ENCODE measurements around the gene SORBS2.
"Not testable (repeated sequence)": the region's sequence is repeated elsewhere in the genome, so short reads cannot be mapped to it uniquely, and the experiment has no call there.

SORBS2 gene

DNA sequence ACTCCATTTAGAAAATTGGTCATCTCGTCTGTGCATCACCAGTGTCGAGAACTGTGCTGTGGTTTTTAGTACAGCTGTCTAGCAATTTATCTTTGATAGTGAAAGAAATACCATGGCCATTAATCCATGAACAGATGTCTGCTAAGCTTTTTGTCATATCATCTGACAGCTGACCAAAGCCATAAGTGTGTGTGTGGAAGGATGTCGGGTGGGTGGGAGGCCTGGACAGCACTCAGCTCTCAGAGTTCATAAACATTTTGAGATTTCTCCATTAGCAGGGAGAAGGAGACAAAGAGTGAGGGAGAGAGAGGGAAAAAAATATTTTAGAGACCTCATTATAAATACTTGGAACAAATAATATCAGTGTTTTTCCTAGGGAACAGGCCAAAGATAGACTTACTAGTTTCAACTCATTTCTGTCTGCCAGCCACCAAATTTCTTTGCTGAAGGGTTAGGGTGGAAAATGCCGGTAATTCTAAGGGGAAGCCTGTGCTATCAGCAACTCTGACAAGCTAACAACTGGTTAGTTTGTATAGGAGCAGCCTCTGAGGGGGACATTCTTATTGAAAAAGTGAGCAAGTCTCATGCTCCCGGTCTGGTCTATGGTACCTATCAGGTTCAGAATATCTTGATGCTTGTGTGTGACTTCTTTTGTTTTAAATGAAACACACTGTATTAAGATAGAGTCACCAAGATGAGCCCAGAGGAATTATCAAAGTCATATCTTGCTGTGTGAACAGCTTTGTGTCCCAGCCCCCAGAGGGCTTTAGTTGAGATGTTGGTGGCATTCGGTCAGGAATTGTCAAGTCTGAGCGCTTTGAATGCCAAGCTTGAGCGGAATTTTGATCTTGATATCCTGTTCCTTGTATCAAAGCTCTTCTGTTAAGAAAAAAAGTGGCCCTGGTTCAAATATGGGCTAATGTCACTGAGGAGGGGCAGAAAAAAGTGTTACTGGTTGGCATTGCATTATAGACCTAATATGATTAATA lies 234.7 kb downstream of the SORBS2 start:
- H3K4me1 Mint-ChIP-seq (ENCODE audit: low read depth) = no peaks in the 10 kb centered on the region
- H3K4me3 Mint-ChIP-seq = no peak overlapping the region
- no peaks in the 10 kb centered on the region for H3K9me3 Mint-ChIP-seq (ENCODE audit: low read depth)
- H3K36me3 Mint-ChIP-seq = no peaks in the 10 kb centered on the region
- H3K27me3 Mint-ChIP-seq = peaks cover 12% of the 10 kb centered on the region
- H3K27ac Mint-ChIP-seq = no peak overlapping the region

DNA sequence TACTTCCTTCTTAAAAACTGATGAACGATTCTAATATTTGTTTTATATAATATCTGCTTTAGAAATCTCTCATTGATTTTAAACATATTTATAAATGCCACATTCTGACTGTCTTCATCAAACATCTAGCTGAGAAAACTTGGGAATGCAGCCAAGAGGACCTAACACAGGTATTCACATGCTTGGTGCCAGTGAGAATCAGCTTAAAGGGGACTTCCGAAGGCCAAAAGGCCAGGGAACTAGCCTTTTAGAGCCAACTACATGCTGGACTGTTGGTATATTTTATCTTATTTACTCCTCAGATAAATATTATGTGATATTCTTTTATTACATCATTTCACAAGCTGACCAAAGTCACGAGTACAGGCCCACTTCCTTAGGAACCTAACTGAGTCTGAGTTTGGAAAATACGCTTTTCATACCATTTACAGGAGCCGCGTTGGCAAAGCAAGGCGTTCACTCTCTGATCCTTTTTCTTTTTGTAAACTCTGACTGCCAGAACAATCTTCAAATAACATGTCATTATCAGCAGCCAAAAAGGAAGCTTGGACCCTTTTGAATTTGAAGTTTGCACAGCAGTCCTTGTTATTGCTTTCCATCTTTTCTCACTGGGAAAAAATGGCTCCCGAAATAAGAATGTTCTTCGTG lies 235.6 kb downstream of the SORBS2 start:
- Mint-ChIP-seq H3K27ac (no peak overlapping the region), H3K27me3 (peaks cover 9% of the 10 kb centered on the region), H3K9me3 (ENCODE audit: low read depth) (no peaks in the 10 kb centered on the region), H3K4me1 (ENCODE audit: low read depth) (no peaks in the 10 kb centered on the region), H3K4me3 (no peak overlapping the region), H3K36me3 (no peaks in the 10 kb centered on the region)

DNA sequence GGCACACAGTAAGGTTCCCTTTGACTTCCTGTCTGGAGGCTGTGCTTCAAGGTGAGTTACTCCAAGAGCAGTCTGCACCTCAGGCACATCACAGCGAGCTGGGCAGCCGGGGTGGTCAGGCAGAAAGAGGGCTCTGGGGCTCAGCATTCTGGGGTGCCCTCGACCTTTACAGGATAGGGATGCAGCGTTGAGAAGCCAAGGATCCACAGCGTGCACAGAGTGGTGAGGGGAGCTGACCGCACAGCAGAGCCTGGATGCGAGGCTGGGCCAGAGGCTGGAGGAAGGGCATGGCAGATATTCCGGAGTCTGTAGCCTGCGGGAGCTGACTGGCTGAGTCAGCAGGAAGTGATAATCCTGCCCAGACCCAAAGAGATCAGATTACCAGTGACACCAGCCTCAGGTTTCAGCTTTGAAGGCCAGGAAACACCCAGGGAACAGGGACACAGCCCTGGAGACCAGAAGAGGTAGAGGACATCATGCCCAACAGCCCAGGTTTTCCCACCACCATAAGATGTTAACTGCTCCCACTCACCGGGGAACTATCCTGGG lies 238.3 kb downstream of the SORBS2 start:
- H3K4me1 Mint-ChIP-seq (ENCODE audit: low read depth) = no peaks in the 10 kb centered on the region
- no peaks in the 10 kb centered on the region for H3K36me3 Mint-ChIP-seq
- no peak overlapping the region for H3K27ac Mint-ChIP-seq
- peaks cover 9% of the 10 kb centered on the region for H3K27me3 Mint-ChIP-seq
- H3K4me3 Mint-ChIP-seq = no peak overlapping the region
- H3K9me3 Mint-ChIP-seq (ENCODE audit: low read depth) = no peaks in the 10 kb centered on the region

DNA sequence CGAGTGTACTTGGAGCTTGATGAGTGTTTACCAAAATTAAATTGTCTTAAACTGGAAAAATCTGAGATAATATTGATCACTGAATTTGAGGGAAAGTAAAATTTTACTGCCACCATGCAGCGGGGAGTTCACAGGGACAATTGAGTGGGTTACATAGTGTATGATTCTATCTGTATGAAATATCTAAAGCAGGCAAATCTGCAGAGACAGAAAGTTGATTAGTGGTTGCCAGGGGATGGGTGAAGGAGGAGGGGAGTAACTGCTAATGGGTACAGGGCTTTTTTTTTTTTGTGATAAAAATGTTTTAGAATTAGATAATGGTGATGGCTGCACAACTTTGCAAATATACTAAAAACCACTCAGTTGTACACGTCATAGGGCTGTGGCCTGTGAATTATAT lies 241.3 kb downstream of the SORBS2 start:
- Mint-ChIP-seq H3K4me1 (ENCODE audit: low read depth) (no peaks in the 10 kb centered on the region), H3K4me3 (no peak overlapping the region), H3K27ac (no peak overlapping the region), H3K27me3 (peaks cover 6% of the 10 kb centered on the region), H3K36me3 (no peaks in the 10 kb centered on the region), H3K9me3 (ENCODE audit: low read depth) (peaks cover 2% of the 10 kb centered on the region)

DNA sequence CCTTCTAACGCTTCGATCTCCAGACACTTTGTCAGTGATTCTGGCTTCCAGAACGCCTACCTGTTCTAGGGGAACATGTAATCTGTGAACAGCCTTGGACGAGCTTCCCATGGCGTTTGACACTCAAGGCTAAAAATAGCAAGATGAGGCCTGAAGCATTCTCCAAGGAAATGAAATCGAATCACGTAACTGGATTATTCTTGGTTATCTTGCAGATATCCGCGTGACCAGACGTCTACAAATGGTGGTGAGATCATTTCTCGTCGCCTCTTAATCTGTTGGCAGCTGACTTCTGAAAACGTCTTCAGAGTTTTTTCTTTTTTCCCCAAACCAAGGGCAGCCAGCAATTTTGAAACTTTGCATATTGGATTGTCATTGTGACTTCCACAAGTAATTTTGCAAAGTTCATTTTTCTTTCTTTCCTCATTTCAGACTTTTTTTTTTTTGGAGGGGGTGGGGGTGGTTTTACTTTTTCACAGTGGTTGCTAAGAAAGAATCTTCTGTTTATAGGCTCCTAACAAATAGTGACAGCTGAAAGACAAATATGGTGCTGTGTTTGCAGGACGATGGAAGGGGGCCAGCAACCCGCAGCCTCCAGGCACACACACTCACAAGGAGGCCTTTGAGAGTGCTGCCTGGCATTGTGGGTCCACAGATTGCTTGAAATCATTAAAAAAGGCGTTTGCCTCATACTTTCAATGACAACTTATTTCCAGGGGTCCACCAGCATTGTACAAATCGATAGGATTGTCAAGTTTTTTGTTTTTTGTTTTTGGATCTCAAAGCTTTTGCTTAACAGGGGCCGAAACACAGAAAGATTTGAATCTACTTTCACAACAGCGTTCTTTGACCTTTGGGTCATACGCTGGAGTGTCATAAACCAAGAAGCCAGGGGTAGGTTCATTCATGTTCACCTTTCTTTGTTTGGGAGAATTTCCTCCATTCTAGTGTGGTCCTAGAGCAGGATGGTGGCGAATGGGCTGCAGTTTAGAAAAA lies 244.3 kb downstream of the SORBS2 start:
- Mint-ChIP-seq H3K27ac (no peak overlapping the region), H3K27me3 (no peaks in the 10 kb centered on the region), H3K4me1 (ENCODE audit: low read depth) (no peaks in the 10 kb centered on the region)

DNA sequence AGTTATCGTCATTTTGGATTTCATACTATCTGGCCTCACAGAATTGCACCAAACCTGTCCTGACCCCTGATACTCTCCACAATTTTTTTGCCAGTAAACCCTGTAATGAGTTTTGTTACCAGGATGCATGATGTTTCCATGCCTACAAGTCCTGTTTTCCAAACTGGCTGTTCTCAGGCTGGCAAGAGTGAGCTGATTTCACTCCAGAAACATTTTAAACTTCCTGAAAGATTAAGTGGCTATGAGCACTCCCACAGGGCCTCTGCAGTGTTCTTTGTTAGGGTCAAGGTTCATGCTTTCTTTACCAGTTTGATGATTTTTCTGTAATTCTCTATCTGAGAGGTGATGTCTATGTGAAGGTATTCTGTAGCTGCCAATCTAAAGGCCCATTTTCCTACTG lies 245.0 kb downstream of the SORBS2 start:
- Mint-ChIP-seq H3K27ac (no peak overlapping the region), H3K27me3 (no peaks in the 10 kb centered on the region), H3K4me3 (no peak overlapping the region), H3K36me3 (no peaks in the 10 kb centered on the region), H3K4me1 (ENCODE audit: low read depth) (no peaks in the 10 kb centered on the region), H3K9me3 (ENCODE audit: low read depth) (peaks cover 3% of the 10 kb centered on the region)

More for the DNA sequence above, 244.3 kb downstream of the SORBS2 start:
- H3K36me3 Mint-ChIP-seq = no peaks in the 10 kb centered on the region
- H3K9me3 Mint-ChIP-seq (ENCODE audit: low read depth) = peaks cover 3% of the 10 kb centered on the region
- no peak overlapping the region for H3K4me3 Mint-ChIP-seq

DNA sequence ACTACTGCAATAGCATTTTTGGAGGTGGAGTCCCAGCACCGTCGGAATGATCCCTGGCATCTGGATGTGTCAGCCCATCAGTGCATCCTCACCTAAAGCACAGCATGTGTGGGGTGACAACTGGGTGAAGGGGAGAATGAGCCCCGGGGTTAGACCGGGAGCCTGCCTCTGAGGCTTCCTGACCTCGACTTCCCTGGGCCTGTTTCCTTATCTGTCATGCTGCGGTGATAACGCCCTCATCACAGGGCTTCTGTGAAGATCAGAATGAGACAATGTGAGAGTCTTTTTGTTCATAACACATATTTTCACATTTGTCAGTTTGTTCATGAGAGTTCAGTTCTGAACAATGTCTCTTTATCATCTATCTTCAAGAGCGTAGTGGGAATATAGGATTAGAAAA lies 245.6 kb downstream of the SORBS2 start:
- Mint-ChIP-seq H3K9me3 (ENCODE audit: low read depth) (peaks cover 3% of the 10 kb centered on the region), H3K4me1 (ENCODE audit: low read depth) (no peaks in the 10 kb centered on the region), H3K27ac (no peak overlapping the region), H3K27me3 (peaks cover 4% of the 10 kb centered on the region), H3K4me3 (no peak overlapping the region), H3K36me3 (no peaks in the 10 kb centered on the region)

DNA sequence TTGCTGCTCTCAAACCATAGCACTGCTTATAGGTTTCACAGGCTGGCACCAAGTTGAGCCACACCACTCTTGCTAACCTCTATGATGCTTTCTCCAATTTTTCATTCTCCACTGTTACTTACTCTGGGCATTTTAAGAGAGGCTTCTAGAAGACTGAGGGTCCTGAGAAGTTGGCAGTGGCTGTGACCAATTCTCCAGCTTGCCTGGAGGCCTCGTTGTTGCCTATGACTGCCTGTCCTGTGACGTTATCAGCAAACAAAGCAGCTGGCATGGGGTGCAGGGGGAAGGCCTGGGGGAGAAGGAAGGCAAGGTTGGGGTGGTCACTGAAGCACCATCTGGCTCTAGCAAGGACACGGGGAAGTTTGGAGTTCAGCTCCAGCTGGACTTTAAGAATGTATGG lies 246.3 kb downstream of the SORBS2 start:
- H3K36me3 Mint-ChIP-seq = no peaks in the 10 kb centered on the region
- peaks cover 3% of the 10 kb centered on the region for H3K9me3 Mint-ChIP-seq (ENCODE audit: low read depth)
- H3K27ac Mint-ChIP-seq = no peak overlapping the region
- H3K4me1 Mint-ChIP-seq (ENCODE audit: low read depth) = no peaks in the 10 kb centered on the region
- no peak overlapping the region for H3K4me3 Mint-ChIP-seq
- peaks cover 4% of the 10 kb centered on the region for H3K27me3 Mint-ChIP-seq

DNA sequence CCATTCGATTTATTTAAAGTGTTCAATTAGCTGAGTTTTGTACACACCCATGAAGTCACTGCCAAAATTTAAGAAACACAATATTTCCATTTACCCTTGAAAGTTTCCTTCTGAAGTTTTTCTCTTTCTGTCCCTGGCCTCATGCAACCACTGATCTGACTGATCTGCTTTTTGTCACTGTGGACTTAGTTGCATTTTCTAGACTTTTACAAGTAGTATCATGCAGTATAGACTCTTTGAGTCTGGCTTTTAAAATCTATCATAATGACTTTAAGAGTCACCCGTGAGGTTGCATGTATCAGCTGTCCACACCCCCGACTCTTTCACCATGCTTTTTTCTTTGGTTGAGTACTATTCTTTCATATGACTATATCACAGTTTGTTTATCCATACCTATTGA lies 247.6 kb downstream of the SORBS2 start:
- H3K9me3 Mint-ChIP-seq (ENCODE audit: low read depth) = peaks cover 3% of the 10 kb centered on the region
- peaks cover 4% of the 10 kb centered on the region for H3K27me3 Mint-ChIP-seq
- no peaks in the 10 kb centered on the region for H3K36me3 Mint-ChIP-seq
- no peak overlapping the region for H3K4me3 Mint-ChIP-seq
- no peaks in the 10 kb centered on the region for H3K4me1 Mint-ChIP-seq (ENCODE audit: low read depth)
- H3K27ac Mint-ChIP-seq = no peak overlapping the region

DNA sequence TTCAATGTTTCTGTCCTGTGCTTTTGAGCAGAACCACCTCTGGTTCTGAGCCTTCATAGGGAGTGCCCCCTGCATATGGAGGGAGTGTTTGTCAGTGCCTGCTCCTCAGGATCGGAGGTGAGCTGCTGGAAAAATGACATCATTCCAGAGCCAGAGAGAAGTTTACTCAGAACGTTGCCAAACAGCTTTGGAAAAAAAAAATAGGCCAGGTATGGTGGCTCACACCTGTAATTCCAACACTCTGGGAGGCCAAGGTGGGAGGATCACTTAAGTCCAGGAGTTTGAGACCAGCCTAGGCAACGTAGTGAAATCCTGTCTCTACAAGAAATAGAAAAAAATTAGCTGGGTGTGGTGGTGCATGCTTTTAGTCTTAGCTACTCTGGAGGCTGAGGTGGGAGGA lies 249.5 kb downstream of the SORBS2 start:
- no peak overlapping the region for H3K27ac Mint-ChIP-seq
- peaks cover 3% of the 10 kb centered on the region for H3K9me3 Mint-ChIP-seq (ENCODE audit: low read depth)
- H3K4me1 Mint-ChIP-seq (ENCODE audit: low read depth) = no peaks in the 10 kb centered on the region
- no peaks in the 10 kb centered on the region for H3K36me3 Mint-ChIP-seq
- H3K4me3 Mint-ChIP-seq = no peak overlapping the region
- peaks cover 9% of the 10 kb centered on the region for H3K27me3 Mint-ChIP-seq

DNA sequence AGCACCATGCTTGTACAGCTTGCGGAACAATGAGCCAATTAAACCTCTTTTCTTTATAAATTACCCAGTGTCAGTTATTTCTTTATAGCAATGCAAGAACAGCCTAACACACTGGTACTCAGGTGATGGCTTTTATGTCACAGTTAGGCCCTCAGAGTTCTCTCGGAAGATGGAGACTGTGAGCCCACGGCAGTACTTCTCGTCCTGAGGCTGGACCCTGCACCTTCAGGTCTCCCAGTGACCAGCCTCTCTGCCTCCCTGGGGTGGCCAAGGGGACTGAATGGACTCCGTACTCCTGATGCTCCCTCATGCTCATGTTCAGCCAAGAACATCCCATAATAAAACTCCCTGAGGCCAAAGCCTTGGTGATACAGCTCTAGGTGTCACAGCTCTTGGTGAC lies 251.7 kb downstream of the SORBS2 start:
- Mint-ChIP-seq H3K36me3 (no peaks in the 10 kb centered on the region), H3K4me3 (no peak overlapping the region), H3K4me1 (ENCODE audit: low read depth) (no peaks in the 10 kb centered on the region), H3K9me3 (ENCODE audit: low read depth) (no peaks in the 10 kb centered on the region), H3K27ac (no peak overlapping the region), H3K27me3 (peaks cover 13% of the 10 kb centered on the region)

DNA sequence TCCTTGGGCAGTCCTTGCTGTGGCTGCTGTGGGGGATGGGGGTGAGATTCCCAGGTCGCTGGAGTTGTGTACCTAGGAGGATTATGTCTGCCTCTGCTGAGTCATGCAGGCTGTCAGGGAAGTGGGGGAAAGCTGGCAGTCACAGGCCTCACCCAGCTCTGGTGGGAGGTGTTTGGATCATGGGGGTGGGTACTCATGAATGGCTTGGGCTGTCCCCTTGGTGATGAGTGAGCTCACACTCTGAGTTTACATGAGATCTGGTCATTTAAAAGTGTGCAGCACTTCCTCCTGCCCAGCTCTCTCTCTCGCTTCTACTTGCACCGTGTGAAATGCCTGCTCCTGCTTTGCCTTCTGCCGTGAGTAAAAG lies 252.1 kb downstream of the SORBS2 start:
- no peaks in the 10 kb centered on the region for H3K9me3 Mint-ChIP-seq (ENCODE audit: low read depth)
- H3K27me3 Mint-ChIP-seq = peaks cover 13% of the 10 kb centered on the region
- H3K27ac Mint-ChIP-seq = no peak overlapping the region
- H3K4me3 Mint-ChIP-seq = no peak overlapping the region
- H3K36me3 Mint-ChIP-seq = no peaks in the 10 kb centered on the region
- H3K4me1 Mint-ChIP-seq (ENCODE audit: low read depth) = no peaks in the 10 kb centered on the region

DNA sequence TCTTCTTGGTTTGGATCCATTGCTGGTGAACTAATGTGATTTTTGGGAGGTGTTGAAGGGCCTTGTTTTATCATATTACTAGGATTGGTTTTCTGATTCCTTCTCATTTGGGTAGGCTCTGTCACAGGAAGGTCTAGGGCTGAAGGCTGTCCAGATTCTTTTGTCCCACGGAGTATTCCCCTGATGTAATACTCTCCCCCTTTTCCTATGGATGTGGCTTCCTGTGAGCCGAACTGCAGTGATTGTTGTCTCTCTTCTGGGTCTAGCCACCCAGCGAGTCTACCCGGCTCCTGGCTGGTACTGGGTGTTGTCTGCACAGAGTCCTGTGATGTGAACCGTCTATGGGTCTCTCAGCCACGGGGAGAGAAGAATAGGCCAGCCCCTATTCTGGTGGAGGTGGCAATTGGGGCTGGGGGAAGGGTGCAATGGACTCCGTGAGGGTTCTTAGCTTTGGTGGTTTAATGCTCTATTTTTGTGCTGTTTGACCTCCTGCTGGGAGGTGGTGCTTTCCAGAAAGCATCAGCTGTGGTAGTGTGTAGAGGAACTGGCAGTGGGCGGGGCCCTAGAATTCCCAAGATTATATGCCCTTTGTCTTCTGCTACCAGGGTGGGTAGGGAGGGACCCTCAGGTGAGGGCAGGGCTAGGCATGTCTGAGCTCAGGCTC lies 252.6 kb downstream of the SORBS2 start:
- H3K4me3 Mint-ChIP-seq; H3K9me3 Mint-ChIP-seq (ENCODE audit: low read depth); H3K4me1 Mint-ChIP-seq (ENCODE audit: low read depth); H3K27ac Mint-ChIP-seq; H3K36me3 Mint-ChIP-seq: not testable (repeated sequence)
- H3K27me3 Mint-ChIP-seq = peaks cover 13% of the 10 kb centered on the region

Data from activated naive CD8-positive, alpha-beta T cell (primary cell).